HL-60 (cell line): Measurements from ENCODE around the gene FREM2.

Source experiments
- DNase-seq, 2 experiments: peaks; one replicate each; pipeline ENCODE4 v3.0.0-alpha.2; 2010 to 2020; ENCODE audit warnings: low read depth in 1 of 2, low spot score in 1 of 2
- H3K27ac ChIP-seq: fragments of 250-450 bp; sonication (Bioruptor Pico); replicated peaks from 2 replicates; pipeline ENCODE4 v1.5.1; 2020; ENCODE audit warnings: mild to moderate bottlenecking, moderate library complexity
- H3K27me3 ChIP-seq: fragments of 250-450 bp; sonication (Bioruptor Pico); 2 replicates; pipeline ENCODE4 v1.5.1; 2021; ENCODE audit warnings: mild to moderate bottlenecking, moderate library complexity; ENCODE audit not compliant: insufficient read depth, poor library complexity, severe bottlenecking
- H3K4me3 ChIP-seq: replicated peaks from 2 replicates; pipeline ENCODE4 v1.5.1; 2011; ENCODE audit warnings: mild to moderate bottlenecking, control low read depth, low read length; ENCODE audit not compliant: insufficient read depth
- CTCF ChIP-seq: IDR thresholded peaks from one replicate; pipeline ENCODE4 v1.5.1; 2011; ENCODE audit warnings: low read length, control low read depth, inconsistent platforms; ENCODE audit not compliant: insufficient read depth
- GABPA ChIP-seq: IDR thresholded peaks from 2 replicates; pipeline ENCODE4 v1.6.1; 2012; ENCODE audit warnings: low read depth
- POLR2AphosphoS5 ChIP-seq: IDR thresholded peaks from 2 replicates; pipeline ENCODE4 v1.6.1; 2012; ENCODE audit warnings: low read depth
- REST ChIP-seq: IDR thresholded peaks from 2 replicates; pipeline ENCODE4 v1.6.1; 2012; ENCODE audit warnings: low read depth; ENCODE audit not compliant: insufficient replicate concordance
- SPI1 ChIP-seq: IDR thresholded peaks from 2 replicates; pipeline ENCODE4 v1.6.1; 2012; ENCODE audit warnings: low read depth, mild to moderate bottlenecking, borderline replicate concordance

Gene FREM2

GRCh38 chr13:38785490-38785889, 98.6 kb downstream of the FREM2 start:
- Histone ChIP-seq H3K4me3 (no peak overlapping the region), H3K27ac (no peak overlapping the region), H3K27me3 (no peaks in the 10 kb centered on the region)
- no peak for DNase-seq
- no peak for TF ChIP-seq REST
- no peak for TF ChIP-seq CTCF
- no peak for TF ChIP-seq SPI1
- no peak for TF ChIP-seq GABPA
- TF ChIP-seq POLR2AphosphoS5, result no peak

- no peak overlapping the region for H3K4me3 ChIP-seq
- no peak overlapping the region for H3K27ac ChIP-seq
- TF ChIP-seq SPI1, result no peak
- no peak for TF ChIP-seq CTCF
- no peak for TF ChIP-seq GABPA
- TF ChIP-seq POLR2AphosphoS5, result no peak
- no peak for TF ChIP-seq REST
- no peaks in the 10 kb centered on the region for H3K27me3 ChIP-seq
- no peak for DNase-seq
Measured at GRCh38 chr13:38787550-38787949, 100.7 kb downstream of the FREM2 start.

GRCh38 chr13:38796890-38797289, 110.0 kb downstream of the FREM2 start:
- DNase-seq, result no peak
- H3K4me3 ChIP-seq, result no peak overlapping the region
- no peaks in the 10 kb centered on the region for H3K27me3 ChIP-seq
- no peak overlapping the region for H3K27ac ChIP-seq
- TF ChIP-seq SPI1, result no peak
- TF ChIP-seq REST, result no peak

GRCh38 chr13:38803531-38803930, 116.7 kb downstream of the FREM2 start:
- peaks cover 3% of the 10 kb centered on the region for H3K27me3 ChIP-seq
- H3K27ac ChIP-seq, result no peak overlapping the region
- no peak for DNase-seq
- no peak overlapping the region for H3K4me3 ChIP-seq
- TF ChIP-seq CTCF (no peak), SPI1 (no peak), GABPA (no peak), POLR2AphosphoS5 (no peak), REST (no peak)
